Measurements from ENCODE around the gene VIM.

DNA sequence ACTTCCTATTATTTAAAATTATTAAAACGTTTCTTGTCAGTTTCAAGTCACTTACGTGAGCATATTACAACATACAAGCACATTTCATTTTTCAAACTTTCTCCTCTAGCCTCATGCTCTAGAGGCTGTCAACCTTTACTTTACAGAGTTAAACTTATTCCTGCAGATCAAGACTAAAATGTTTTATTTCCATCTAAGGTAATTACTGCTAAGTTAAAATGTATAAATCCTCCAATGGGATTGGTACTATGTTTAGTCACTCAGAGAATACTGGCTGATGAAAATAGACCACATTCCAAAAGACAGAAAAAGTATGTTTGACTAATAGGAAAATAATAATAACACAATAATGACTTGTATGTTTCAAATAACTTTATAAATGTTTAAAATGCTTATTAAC lies 18.2 kb upstream of the VIM start:
- TF ChIP-seq, protein P1, sequence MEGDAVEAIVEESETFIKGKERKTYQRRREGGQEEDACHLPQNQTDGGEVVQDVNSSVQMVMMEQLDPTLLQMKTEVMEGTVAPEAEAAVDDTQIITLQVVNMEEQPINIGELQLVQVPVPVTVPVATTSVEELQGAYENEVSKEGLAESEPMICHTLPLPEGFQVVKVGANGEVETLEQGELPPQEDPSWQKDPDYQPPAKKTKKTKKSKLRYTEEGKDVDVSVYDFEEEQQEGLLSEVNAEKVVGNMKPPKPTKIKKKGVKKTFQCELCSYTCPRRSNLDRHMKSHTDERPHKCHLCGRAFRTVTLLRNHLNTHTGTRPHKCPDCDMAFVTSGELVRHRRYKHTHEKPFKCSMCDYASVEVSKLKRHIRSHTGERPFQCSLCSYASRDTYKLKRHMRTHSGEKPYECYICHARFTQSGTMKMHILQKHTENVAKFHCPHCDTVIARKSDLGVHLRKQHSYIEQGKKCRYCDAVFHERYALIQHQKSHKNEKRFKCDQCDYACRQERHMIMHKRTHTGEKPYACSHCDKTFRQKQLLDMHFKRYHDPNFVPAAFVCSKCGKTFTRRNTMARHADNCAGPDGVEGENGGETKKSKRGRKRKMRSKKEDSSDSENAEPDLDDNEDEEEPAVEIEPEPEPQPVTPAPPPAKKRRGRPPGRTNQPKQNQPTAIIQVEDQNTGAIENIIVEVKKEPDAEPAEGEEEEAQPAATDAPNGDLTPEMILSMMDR (conservative IDR thresholded peaks at IDR 0.05; ENCODE audit: low read length), result no peak
- no peak for TF ChIP-seq EZH2phosphoT487 (IDR thresholded peaks at IDR 0.05; ENCODE audit: borderline replicate concordance)

Data from Loucy (cell line).